GM21390 (cell line): ENCODE data around the gene SPRR1A.
"Not testable (repeated sequence)": the region's sequence is repeated elsewhere in the genome, so short reads cannot be mapped to it uniquely, and the experiment has no call there.

Experiments
- ATAC-seq: cut with Tn5 transposase; IDR thresholded peaks from one replicate; pipeline ENCODE4 v1.9.1; 2021; ENCODE audit not compliant: unreplicated experiment

The SPRR1A gene

GRCh38 chr1:152972196-152972886, 11.5 kb upstream of the SPRR1A start:
- ATAC-seq: no peak

DNA sequence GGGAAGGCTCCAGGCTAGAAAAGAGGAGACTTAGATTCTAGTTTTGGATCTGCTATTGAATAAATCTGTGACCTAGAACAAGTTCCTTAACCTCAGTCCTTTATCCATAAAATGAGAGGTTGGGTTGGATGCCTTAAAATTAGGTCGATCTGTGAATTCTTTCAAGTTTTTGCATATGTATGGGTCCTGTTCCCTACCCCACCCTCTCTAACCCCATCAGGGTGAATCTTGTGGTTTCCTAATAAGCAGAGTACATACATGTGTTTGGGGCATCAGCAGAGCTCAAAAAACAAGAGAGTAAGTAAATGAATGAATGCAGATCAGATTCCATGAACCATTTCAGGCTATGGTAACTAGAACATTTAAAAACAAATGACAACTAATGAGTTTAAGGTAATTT, 7.2 kb upstream of the SPRR1A start:
- no peak for ATAC-seq

GRCh38 chr1:152977614-152978013, 6.3 kb upstream of the SPRR1A start:
- no peak for ATAC-seq

- ATAC-seq: no peak
These were observed 3.2 kb upstream of the SPRR1A start for GRCh38 chr1:152980676-152981075.

- ATAC-seq: no peak
These were observed 2.6 kb upstream of the SPRR1A start for GRCh38 chr1:152981146-152981871.

DNA sequence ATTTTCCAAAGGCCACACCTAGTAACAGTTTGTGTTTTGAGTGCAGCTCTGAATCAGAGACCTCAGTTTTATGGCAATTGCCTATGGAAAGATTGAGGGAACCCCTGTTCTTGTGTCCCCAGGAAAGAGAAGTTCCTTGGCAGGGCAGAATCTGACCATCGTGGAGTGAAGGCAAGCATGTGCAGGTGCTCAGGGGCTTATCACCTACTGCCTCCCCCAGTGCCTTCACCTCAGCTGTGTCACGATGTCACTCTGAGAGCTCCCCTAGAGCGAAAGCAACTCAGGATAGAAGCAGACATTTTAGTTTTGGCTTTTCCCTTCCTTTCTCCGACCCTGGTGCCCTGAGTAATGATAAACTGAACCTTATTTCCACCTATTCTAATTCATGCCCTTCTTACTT, 1.8 kb upstream of the SPRR1A start:
- no peak for ATAC-seq

DNA sequence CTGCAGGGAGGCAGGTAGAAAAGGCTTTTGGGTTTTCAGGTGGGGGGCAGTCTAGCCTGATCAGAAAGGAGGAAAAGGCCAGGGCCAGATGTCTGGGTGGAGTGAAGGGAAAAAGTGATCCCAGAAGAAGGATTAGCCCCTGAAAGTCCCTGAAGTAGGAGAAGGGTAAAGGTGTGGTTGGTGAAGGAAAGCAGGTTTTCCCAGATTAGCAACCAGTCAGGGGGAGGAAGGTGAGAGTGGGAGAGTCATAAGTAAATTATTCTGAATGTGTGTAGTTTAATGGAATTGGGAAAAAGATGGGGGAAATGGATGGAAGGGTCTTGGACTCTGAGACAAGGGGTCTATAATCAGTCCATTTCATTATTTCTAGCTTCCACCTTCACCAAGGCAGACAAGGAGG, 647 bp upstream of the SPRR1A start:
- ATAC-seq: no peak

DNA sequence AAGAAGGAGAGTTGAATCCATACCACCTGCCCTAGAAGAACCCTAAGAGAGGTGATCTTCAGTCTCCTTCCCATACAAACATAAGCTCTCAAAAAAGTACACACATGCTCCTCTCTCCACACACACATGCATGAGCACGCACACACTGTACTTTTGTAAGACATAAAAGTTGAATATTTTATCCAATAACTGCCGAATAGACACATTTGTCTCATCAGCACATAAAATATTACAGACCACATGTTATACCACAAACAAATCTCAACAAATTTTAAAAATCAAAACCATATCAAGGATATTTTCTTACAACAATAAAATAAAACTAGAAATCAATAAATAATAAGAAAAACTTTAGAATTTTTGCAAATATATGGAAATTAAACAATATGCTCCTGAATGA, 2.7 kb downstream of the SPRR1A start:
- no peak for ATAC-seq

DNA sequence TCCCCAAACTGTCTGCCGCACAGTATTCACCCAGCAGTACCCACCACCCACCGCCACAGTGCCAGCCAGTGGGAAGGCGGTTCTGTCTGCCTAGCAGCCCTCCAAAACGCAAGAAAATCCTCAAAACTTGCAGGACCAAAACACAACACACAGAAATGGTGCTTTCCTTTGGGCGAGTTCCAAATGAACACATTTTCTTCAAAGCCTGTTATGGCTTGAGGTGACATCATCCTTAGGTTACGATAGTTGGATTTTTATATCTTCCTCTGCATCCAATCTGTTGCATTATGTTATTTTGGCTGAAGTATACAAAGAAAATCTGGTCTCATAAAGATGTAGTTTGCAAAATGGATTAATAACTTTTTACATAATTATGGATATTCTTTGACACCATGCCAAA, 9.3 kb downstream of the SPRR1A start:
- ATAC-seq: no peak

DNA sequence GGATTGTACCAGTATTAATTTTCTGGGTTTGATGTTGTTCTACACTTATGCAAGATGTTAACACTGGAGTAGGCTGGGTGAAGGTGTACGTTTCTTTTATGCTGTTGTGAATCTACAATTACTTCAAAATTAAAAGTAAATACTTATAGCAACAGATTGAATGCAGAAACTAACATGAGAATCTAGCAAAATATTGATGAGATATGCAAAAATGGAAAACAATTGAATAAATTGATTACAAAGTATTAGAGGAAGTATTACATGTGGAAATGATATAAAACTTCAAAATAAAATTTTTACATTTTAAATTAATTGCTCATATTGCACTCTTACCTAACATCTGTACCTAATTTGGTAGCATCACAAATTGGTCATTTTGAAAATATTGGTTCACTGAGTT, 12.0 kb downstream of the SPRR1A start:
- no peak for ATAC-seq

DNA sequence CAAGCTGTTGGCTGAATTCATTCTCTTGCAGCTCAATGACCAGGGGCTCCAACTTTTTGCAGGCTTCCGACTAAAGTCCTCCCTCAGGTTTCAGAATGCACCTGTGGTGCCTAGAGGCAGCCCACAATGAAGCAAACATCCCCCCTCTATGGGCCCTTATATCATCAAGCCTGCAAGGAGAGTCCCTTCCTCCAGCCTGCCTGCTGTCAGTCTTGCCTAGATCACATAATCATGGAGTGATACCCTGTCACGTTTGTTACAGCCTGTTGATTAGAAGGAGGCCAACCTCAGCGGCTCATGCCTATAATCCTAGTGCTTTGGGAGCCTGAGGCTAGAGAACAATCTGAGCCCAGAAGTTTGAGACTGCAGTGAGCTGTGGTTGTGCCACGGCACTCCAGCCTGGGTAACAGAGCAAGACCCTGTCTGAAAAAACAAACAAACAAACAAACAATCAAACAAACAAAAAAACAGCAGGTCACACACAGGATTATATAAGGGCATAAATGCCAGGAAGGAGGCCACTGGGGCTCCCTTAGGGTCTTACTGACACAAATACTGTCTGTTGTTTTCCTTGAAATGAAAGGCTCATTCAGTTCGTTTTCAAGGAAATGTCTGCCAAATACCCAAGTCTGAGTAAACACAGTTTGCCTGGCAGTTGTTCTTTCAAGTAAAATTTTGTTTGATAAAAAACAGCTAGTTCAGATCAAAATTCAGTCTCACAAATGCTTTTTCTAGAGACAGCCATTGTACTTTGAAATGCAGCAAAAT, 12.9 kb downstream of the SPRR1A start:
- no peak for ATAC-seq

- ATAC-seq: no peak
These were observed 14.0 kb downstream of the SPRR1A start for GRCh38 chr1:152997901-152998300.

DNA sequence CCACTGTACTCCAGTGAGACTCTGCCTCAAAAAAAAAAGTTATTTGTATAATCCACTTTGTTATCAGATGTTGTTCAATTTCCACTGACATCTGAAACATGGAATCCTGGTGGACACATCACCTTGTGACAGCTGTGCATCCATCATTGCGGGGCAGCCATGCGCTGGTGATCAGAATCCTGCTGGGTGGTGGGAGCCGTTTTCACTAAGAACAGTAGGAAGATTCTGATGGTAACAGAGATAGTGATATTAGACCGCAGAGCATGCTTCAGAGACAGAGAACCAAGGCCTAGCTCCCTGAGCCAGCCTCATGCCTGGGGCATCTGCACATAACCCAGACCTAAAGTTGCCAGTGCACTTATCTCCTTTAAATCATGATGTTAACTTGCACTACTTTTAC, 14.6 kb downstream of the SPRR1A start:
- ATAC-seq: no peak

- no peak for ATAC-seq
These were observed 15.9 kb downstream of the SPRR1A start for GRCh38 chr1:152999818-153000217.

DNA sequence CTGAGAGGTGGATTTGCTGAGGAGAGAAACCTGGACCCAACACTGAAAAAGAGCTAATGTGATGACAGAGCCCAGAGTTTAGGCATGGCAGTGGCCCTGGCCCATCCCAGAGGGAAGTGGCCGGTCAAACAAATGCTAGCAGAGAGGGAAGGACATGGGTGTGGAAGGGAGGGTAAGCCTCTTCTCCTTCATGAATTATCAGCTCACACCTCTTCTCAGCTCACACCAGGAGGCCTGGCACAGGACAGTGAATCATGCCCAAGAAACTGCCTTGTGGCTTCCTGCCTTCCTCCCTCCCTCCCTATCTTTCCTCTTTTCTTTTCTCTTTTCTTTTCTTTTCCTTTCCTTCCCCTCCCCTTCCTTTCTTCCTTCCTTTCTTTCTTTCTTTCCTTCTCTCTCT, 16.4 kb downstream of the SPRR1A start:
- ATAC-seq: no peak

DNA sequence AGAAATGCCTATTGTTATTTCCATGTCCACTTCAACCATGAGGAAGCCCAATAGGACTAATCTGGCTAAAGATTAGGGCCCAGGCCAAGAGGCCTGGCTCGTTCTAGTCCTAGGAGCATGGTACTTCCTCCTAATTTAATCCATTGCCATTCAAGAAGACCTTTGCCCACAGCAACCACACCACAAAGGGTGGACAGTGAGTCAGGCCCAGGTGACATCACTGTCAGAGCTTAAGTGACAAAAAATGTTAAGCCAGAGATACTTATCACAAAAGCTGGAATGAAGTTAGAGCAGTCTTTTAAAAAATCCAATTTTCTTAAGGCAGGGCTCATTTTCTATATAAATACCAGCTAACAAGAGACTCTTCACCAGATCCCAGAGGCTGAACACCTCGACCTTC, 17.5 kb downstream of the SPRR1A start, which contains the start of gene SPRR3:
TSS of gene SPRR3 (plus strand) at position 368 of the 400 bp plus-strand sequence. CDS start 1,272 bp downstream, outside the sequence.
- ATAC-seq: no peak

GRCh38 chr1:153011235-153011758, 27.4 kb downstream of the SPRR1A start:
- not testable (repeated sequence) for ATAC-seq

GRCh38 chr1:153021829-153022228, 37.9 kb downstream of the SPRR1A start:
- not testable (repeated sequence) for ATAC-seq

GRCh38 chr1:153022340-153022739, 38.5 kb downstream of the SPRR1A start:
- not testable (repeated sequence) for ATAC-seq

- no peak for ATAC-seq
These were observed 39.2 kb downstream of the SPRR1A start for GRCh38 chr1:153023109-153023508.

- no peak for ATAC-seq
These were observed 40.5 kb downstream of the SPRR1A start for GRCh38 chr1:153024413-153024812.

GRCh38 chr1:153025797-153026196, 41.9 kb downstream of the SPRR1A start:
- ATAC-seq: no peak
